RWPE1 (cell line): Measurements from ENCODE around the gene TLL1.

Experiments
- CTCF ChIA-PET: fragments of 350-600 bp; sonication (Branson Sonifier 250); formaldehyde crosslinking; extraction: SDS; loops from one replicate; lab custom pipeline; 2021; lab: Yijun Ruan, JAX
- POLR2A ChIA-PET: fragments of 400-600 bp; formaldehyde crosslinking; extraction: SDS; loops from one replicate; lab custom pipeline; 2020; ENCODE audit warnings: antibody characterized with exemption; ENCODE audit not compliant: low non-redundant PET; lab: Yijun Ruan, JAX
- DNase-seq: peaks from one replicate; pipeline ENCODE4 v3.0.0; 2012; ENCODE audit warnings: low spot score
- H3K27ac ChIP-seq: fragments of 450-650 bp; 2 replicates; pipeline ENCODE4 v1.5.1; 2017
- CTCF ChIP-seq: fragments of 450-650 bp; conservative IDR thresholded peaks from 2 replicates; pipeline ENCODE4 v1.5.1; 2017; ENCODE audit warnings: low read depth, mild to moderate bottlenecking

Gene TLL1

GRCh38 chr4:165909947-165910346 lies 36.9 kb downstream of the TLL1 start:
- POLR2A ChIA-PET = no interaction called here

GRCh38 chr4:165915215-165915614 lies 42.2 kb downstream of the TLL1 start:
- TF ChIP-seq CTCF = no peak
- POLR2A ChIA-PET = no interaction called here

More at GRCh38 chr4:165909947-165910346, 36.9 kb downstream of the TLL1 start:
- CTCF ChIA-PET = no interaction called here
- no peak for DNase-seq
- H3K27ac ChIP-seq = no peak overlapping the region
- no peak for TF ChIP-seq CTCF

GRCh38 chr4:165921546-165921945 lies 48.5 kb downstream of the TLL1 start:
- no peak overlapping the region for H3K27ac ChIP-seq
- TF ChIP-seq CTCF = no peak
- ChIA-PET POLR2A (no interaction called here), CTCF (no interaction called here)
- DNase-seq = no peak

More at GRCh38 chr4:165915215-165915614, 42.2 kb downstream of the TLL1 start:
- no peak overlapping the region for H3K27ac ChIP-seq
- no peak for DNase-seq
- CTCF ChIA-PET = no interaction called here

GRCh38 chr4:165922747-165923146 lies 49.7 kb downstream of the TLL1 start:
- TF ChIP-seq CTCF = no peak
- no peak for DNase-seq
- ChIA-PET CTCF (interaction anchor here (0.7 to 0.8 kb wide), 2 partner anchors 142 to 169 kb away, joined by 4 to 6 read pairs; no protein-coding TSS in a partner anchor), POLR2A (no interaction called here)
- no peak overlapping the region for H3K27ac ChIP-seq

- H3K27ac ChIP-seq = no peak overlapping the region
- CTCF ChIA-PET = no interaction called here
- DNase-seq = no peak
- no peak for TF ChIP-seq CTCF
- POLR2A ChIA-PET = no interaction called here
Observed at GRCh38 chr4:165926307-165926706, 53.3 kb downstream of the TLL1 start.

GRCh38 chr4:165927366-165927765 lies 54.3 kb downstream of the TLL1 start:
- no peak for DNase-seq
- POLR2A ChIA-PET = no interaction called here

More at GRCh38 chr4:165927366-165927765, 54.3 kb downstream of the TLL1 start:
- CTCF ChIA-PET = interaction anchor here (0.5 kb wide), 1 partner anchor 105 kb away, joined by 3 read pairs; no protein-coding TSS in a partner anchor
- H3K27ac ChIP-seq = no peak overlapping the region
- no peak for TF ChIP-seq CTCF
